KMS-11 (cell line): Measurements from ENCODE around the gene NRP1.

ENCODE experiments used
- H2AFZ ChIP-seq: fragments of 200-600 bp; sonication (generic); 2 replicates; pipeline ENCODE4 v1.6.1; 2016; ENCODE audit warnings: antibody characterized with exemption, mixed run types, low read depth
- H3K27ac ChIP-seq: fragments of 200-600 bp; sonication (generic); 2 replicates; pipeline ENCODE4 v1.6.1; 2016; ENCODE audit warnings: mild to moderate bottlenecking, mixed run types
- H3K27me3 ChIP-seq: fragments of 200-600 bp; sonication (generic); 2 replicates; pipeline ENCODE4 v1.6.1; 2017; ENCODE audit warnings: mild to moderate bottlenecking, low read depth, mixed run types, moderate library complexity; ENCODE audit not compliant: insufficient read depth
- H3K36me3 ChIP-seq: fragments of 200-600 bp; sonication (generic); 2 replicates; pipeline ENCODE4 v1.6.1; 2017; ENCODE audit warnings: mild to moderate bottlenecking, mixed run types; ENCODE audit not compliant: insufficient read depth
- H3K4me1 ChIP-seq: fragments of 200-600 bp; sonication (generic); 2 replicates; pipeline ENCODE4 v1.6.1; 2016; ENCODE audit warnings: mild to moderate bottlenecking, low read depth, mixed run types; ENCODE audit not compliant: poor library complexity, severe bottlenecking
- H3K4me2 ChIP-seq: fragments of 200-600 bp; sonication (generic); 2 replicates; pipeline ENCODE4 v1.7.0; 2016; ENCODE audit warnings: mild to moderate bottlenecking, mixed run types
- H3K4me3 ChIP-seq: fragments of 200-600 bp; sonication (generic); IDR thresholded peaks from 2 replicates; pipeline ENCODE4 v1.6.1; 2017; ENCODE audit warnings: low read depth, low read length, mixed read lengths; ENCODE audit not compliant: insufficient read depth
- H3K79me2 ChIP-seq: fragments of 200-600 bp; sonication (generic); 2 replicates; pipeline ENCODE4 v1.6.1; 2016; ENCODE audit warnings: low read depth, mixed run types; ENCODE audit not compliant: insufficient read depth
- H3K9ac ChIP-seq: fragments of 200-600 bp; sonication (generic); 2 replicates; pipeline ENCODE4 v1.6.1; 2016; ENCODE audit warnings: mild to moderate bottlenecking, mixed run types
- H4K20me1 ChIP-seq: fragments of 200-600 bp; sonication (generic); 2 replicates; pipeline ENCODE4 v1.6.1; 2016; ENCODE audit warnings: mild to moderate bottlenecking, mixed run types; ENCODE audit not compliant: insufficient read depth
- TF ChIP-seq, protein P1 (sequence below): fragments of 200-600 bp; sonication (generic); conservative IDR thresholded peaks from 2 replicates; pipeline ENCODE4 v1.6.1; 2017; ENCODE audit warnings: low read depth, mild to moderate bottlenecking, antibody characterized with exemption, low read length, moderate library complexity, mixed read lengths

The NRP1 gene

GRCh38 chr10:33307835-33308234, 26.6 kb downstream of the NRP1 start:
- Histone ChIP-seq H2AFZ (no peak overlapping the region), H4K20me1 (no peaks in the 10 kb centered on the region), H3K36me3 (no peaks in the 10 kb centered on the region), H3K79me2 (no peaks in the 10 kb centered on the region), H3K4me3 (no peak overlapping the region), H3K27ac (no peak overlapping the region), H3K4me1 (no peaks in the 10 kb centered on the region), H3K9ac (no peak overlapping the region), H3K4me2 (no peak overlapping the region), H3K27me3 (no peaks in the 10 kb centered on the region)
- TF ChIP-seq, protein P1, sequence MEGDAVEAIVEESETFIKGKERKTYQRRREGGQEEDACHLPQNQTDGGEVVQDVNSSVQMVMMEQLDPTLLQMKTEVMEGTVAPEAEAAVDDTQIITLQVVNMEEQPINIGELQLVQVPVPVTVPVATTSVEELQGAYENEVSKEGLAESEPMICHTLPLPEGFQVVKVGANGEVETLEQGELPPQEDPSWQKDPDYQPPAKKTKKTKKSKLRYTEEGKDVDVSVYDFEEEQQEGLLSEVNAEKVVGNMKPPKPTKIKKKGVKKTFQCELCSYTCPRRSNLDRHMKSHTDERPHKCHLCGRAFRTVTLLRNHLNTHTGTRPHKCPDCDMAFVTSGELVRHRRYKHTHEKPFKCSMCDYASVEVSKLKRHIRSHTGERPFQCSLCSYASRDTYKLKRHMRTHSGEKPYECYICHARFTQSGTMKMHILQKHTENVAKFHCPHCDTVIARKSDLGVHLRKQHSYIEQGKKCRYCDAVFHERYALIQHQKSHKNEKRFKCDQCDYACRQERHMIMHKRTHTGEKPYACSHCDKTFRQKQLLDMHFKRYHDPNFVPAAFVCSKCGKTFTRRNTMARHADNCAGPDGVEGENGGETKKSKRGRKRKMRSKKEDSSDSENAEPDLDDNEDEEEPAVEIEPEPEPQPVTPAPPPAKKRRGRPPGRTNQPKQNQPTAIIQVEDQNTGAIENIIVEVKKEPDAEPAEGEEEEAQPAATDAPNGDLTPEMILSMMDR, result no peak

DNA sequence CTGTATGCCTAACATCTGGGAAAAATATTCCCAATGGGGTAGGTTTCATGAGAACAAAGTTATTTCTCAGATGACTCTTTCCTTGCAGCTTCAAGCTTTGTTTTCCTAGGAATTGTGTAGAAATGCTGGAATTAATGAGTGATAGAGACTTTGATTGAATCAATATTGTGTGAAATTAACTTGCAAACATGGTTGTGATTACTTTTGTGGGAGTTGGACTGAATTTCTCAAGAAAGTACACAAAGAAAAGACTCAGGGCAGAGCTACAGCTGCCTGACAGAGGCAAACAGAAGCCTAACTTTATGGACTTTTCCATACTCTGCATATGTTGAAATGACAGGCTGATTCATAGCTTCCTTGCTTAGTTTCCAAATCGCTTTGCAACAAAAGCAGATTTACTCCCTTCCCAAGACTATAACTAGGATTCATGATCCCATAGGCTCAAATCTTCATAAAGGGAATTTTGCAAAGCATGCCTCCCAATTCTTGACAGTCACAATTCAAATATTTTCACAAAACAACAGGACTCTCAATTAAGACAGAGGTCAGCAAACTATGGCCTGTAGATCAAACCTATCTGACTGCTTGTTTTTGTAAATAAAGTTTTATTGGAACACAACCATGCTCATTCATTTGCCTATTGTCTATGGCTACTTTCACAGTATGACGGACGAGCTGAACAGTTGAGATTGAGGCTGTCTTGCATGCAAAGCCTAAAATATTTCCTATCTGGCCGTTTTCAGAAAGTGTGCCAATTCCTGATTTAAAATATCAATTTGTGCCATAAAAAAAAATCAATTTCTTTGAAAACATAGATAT, 27.6 kb downstream of the NRP1 start:
- Histone ChIP-seq H3K4me1 (no peaks in the 10 kb centered on the region), H3K4me2 (no peak overlapping the region), H2AFZ (no peak overlapping the region), H4K20me1 (no peaks in the 10 kb centered on the region), H3K27ac (no peak overlapping the region), H3K4me3 (no peak overlapping the region), H3K27me3 (no peaks in the 10 kb centered on the region), H3K79me2 (no peaks in the 10 kb centered on the region), H3K9ac (no peak overlapping the region), H3K36me3 (no peaks in the 10 kb centered on the region)
- TF ChIP-seq, protein P1, result no peak

DNA sequence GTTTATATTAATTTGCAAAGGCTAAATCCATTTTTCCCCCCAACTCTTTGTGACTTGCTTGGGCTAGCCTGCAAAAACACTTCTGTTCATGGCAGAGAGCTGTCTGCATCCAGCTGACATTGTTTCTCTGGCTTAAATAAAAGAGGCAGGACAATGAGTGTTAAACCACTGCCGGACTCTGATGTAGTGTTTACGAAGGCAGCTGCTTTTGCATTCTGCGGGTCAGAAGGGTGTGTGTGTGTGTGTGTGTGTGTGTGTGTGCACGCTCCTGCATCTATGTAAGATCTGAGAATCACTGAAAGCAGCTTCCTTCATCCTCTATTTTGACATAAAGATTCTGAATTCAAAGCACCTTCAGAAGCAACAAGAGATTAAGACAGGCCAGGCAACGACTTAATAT, 28.3 kb downstream of the NRP1 start:
- H3K27ac ChIP-seq, result no peak overlapping the region
- H3K27me3 ChIP-seq, result no peaks in the 10 kb centered on the region
- TF ChIP-seq, protein P1, result no peak
- H3K4me1 ChIP-seq, result no peaks in the 10 kb centered on the region
- H4K20me1 ChIP-seq, result no peaks in the 10 kb centered on the region
- H3K4me2 ChIP-seq, result no peak overlapping the region
- no peaks in the 10 kb centered on the region for H3K79me2 ChIP-seq
- no peak overlapping the region for H2AFZ ChIP-seq
- H3K36me3 ChIP-seq, result no peaks in the 10 kb centered on the region
- H3K4me3 ChIP-seq, result no peak overlapping the region
- no peak overlapping the region for H3K9ac ChIP-seq

DNA sequence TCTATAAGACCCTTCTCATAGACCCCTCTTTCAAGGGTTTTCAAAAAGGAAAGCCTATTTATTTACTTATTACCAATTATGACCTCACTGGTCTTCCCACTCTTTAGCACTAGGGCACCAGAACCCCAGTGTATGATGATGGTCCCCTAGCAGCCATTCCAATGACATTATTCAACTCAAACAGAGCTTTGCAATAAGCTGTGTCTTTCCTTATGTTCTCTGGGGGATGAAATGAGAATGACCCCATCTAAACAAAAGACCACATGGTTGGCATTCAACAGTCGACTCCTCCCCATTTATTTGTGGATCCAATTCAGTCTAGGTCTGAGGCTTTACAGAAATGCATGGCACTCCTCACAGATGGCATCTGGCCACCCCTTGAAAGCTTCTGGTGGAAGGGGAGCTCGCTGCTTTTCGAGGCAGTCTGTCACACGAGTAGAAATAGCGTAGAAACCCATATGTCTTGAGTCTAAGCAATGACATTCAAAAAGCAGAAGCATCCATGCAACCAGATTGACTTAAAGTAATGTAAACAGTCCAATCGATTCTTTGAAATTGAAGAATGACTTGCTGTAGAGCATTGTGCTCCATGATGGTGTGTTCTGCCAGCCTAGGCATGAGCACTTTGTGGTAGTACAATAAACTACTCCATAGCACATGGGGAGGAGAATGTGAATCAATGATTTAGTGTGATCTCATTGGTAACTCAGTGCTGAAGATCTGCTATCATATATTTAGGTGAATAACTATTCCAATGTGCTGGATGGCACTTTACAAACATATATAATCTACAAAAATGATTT, 29.8 kb downstream of the NRP1 start:
- TF ChIP-seq, protein P1, result no peak
- no peaks in the 10 kb centered on the region for H3K4me1 ChIP-seq
- H4K20me1 ChIP-seq, result no peaks in the 10 kb centered on the region
- H3K27ac ChIP-seq, result no peak overlapping the region
- no peak overlapping the region for H3K4me3 ChIP-seq
- H3K9ac ChIP-seq, result no peak overlapping the region
- H2AFZ ChIP-seq, result no peak overlapping the region
- H3K36me3 ChIP-seq, result no peaks in the 10 kb centered on the region
- H3K79me2 ChIP-seq, result no peaks in the 10 kb centered on the region
- no peak overlapping the region for H3K4me2 ChIP-seq
- H3K27me3 ChIP-seq, result no peaks in the 10 kb centered on the region
